ENCODE data around the gene STK38. TPM values are rescaled to one million over a fixed set of nuclear protein-coding genes. Genes with fewer than 3 reads are reported as not detected.

STK38 gene
- total RNA-seq, 1 experiment from 2014 or later = 13.3 TPM

GRCh38 chr6:36594029-36594815, 46.9 kb upstream of the STK38 start, which contains the start of gene SRSF3 (continued):
- 0 out of 2 replicates have a peak, but pooled peaks have one; percentile 50 for TF ChIP-seq ZNF281 (CRISPR knock-in tag; IDR thresholded peaks at IDR 0.05)
- peak; percentile 83 for TF ChIP-seq NFATC4 (CRISPR knock-in tag; IDR thresholded peaks at IDR 0.05)
- TF ChIP-seq ZNF121 (CRISPR knock-in tag; IDR thresholded peaks at IDR 0.05) = no peak
- 0 out of 2 replicates have a peak, but pooled peaks have one; percentile 32 for TF ChIP-seq ZNF532 (CRISPR knock-in tag; IDR thresholded peaks at IDR 0.05; ENCODE audit: borderline replicate concordance)
- TF ChIP-seq NR1H2 (CRISPR knock-in tag; IDR thresholded peaks at IDR 0.05) = no peak
- TF ChIP-seq ZNF671 (CRISPR knock-in tag; IDR thresholded peaks at IDR 0.05) = peak; percentile 77
- TF ChIP-seq ZMAT4 (CRISPR knock-in tag; IDR thresholded peaks at IDR 0.05) = peak; percentile 90
- TF ChIP-seq CREB1 (CRISPR knock-in tag; IDR thresholded peaks at IDR 0.05) = peak; percentile 74
- TF ChIP-seq, protein P1, sequence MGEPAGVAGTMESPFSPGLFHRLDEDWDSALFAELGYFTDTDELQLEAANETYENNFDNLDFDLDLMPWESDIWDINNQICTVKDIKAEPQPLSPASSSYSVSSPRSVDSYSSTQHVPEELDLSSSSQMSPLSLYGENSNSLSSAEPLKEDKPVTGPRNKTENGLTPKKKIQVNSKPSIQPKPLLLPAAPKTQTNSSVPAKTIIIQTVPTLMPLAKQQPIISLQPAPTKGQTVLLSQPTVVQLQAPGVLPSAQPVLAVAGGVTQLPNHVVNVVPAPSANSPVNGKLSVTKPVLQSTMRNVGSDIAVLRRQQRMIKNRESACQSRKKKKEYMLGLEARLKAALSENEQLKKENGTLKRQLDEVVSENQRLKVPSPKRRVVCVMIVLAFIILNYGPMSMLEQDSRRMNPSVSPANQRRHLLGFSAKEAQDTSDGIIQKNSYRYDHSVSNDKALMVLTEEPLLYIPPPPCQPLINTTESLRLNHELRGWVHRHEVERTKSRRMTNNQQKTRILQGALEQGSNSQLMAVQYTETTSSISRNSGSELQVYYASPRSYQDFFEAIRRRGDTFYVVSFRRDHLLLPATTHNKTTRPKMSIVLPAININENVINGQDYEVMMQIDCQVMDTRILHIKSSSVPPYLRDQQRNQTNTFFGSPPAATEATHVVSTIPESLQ (CRISPR knock-in tag; IDR thresholded peaks at IDR 0.05) = no peak
- TF ChIP-seq GTF2I (CRISPR knock-in tag; conservative IDR thresholded peaks at IDR 0.05) = no peak
- no peak for TF ChIP-seq ZNF138 (CRISPR knock-in tag; conservative IDR thresholded peaks at IDR 0.05)
- peak; percentile 83 for TF ChIP-seq E2F5 (CRISPR knock-in tag; IDR thresholded peaks at IDR 0.05)
- peak; percentile 77; the same call in 1 of the 2 replicates for TF ChIP-seq ZNF232 (CRISPR knock-in tag; IDR thresholded peaks at IDR 0.05)
- no peak for TF ChIP-seq CBFB (CRISPR knock-in tag; IDR thresholded peaks at IDR 0.05; ENCODE audit: low read depth)
- TF ChIP-seq JAZF1 (CRISPR knock-in tag; IDR thresholded peaks at IDR 0.05) = 0 out of 2 replicates have a peak, but pooled peaks have one; percentile 34
- no peak for TF ChIP-seq E2F1 (CRISPR knock-in tag; IDR thresholded peaks at IDR 0.05)
- TF ChIP-seq KAT7 (CRISPR knock-in tag; IDR thresholded peaks at IDR 0.05; ENCODE audit: borderline replicate concordance) = no peak; the same call in 1 of the 2 replicates
- TF ChIP-seq AR (CRISPR knock-in tag; IDR thresholded peaks at IDR 0.05) = peak; percentile 41; the same call in 1 of the 2 replicates
- TF ChIP-seq ESRRA (CRISPR knock-in tag; IDR thresholded peaks at IDR 0.05; ENCODE audit: borderline replicate concordance) = no peak
- TF ChIP-seq ZBTB21 (CRISPR knock-in tag; IDR thresholded peaks at IDR 0.05; ENCODE audit: borderline replicate concordance) = no peak
- TF ChIP-seq TCF7 (CRISPR knock-in tag; IDR thresholded peaks at IDR 0.05; ENCODE audit: low read depth) = no peak
- no peak for TF ChIP-seq ZSCAN18 (CRISPR knock-in tag; IDR thresholded peaks at IDR 0.05)
- TF ChIP-seq NR2C2 (CRISPR knock-in tag; IDR thresholded peaks at IDR 0.05) = no peak
